Colonic mucosa (tissue), 4 donors: Measurements from ENCODE around the gene ADCY10. TPM values are rescaled to one million over a fixed set of nuclear protein-coding genes. Genes with fewer than 3 reads are reported as not detected.
A peak's percentile ranks its signal among the peaks of the same experiment; 100 is the strongest.

Experiments used
- DNase-seq: peaks from one replicate; pipeline ENCODE4 v3.0.0-alpha.2; 2020
- H3K27ac ChIP-seq: fragments of 200-600 bp; one replicate; pipeline ENCODE4 v1.8.0; 2021
- H3K27me3 ChIP-seq: fragments of 200-600 bp; one replicate; pipeline ENCODE4 v1.8.0; 2021
- H3K36me3 ChIP-seq: fragments of 200-600 bp; one replicate; pipeline ENCODE4 v1.8.0; 2021
- H3K4me1 ChIP-seq: fragments of 200-600 bp; one replicate; pipeline ENCODE4 v1.8.0; 2021; ENCODE audit warnings: mild to moderate bottlenecking
- H3K4me3 ChIP-seq: fragments of 200-600 bp; one replicate; pipeline ENCODE4 v1.8.0; 2021
- H3K9ac ChIP-seq, 2 donors: one replicate each; pipeline ENCODE4 v1.7.0; 2013; ENCODE audit warnings: control low read depth in 2 of 2, low read depth in 2 of 2, low read length in 2 of 2
- H3K9me3 ChIP-seq: fragments of 200-600 bp; one replicate; pipeline ENCODE4 v1.8.0; 2021
- CTCF ChIP-seq: fragments of 200-600 bp; IDR thresholded peaks from one replicate; pipeline ENCODE4 v1.8.0; 2022; ENCODE audit warnings: antibody characterized with exemption, mild to moderate bottlenecking
- intact Hi-C: fragments of 100-400 bp; cut with DNase I; formaldehyde crosslinking; loops from one replicate; pipeline ENCODE4 v1.14.1; 2022
- total RNA-seq, 2 donors: library from RNA; stranded (reverse); fragmentation: NEBNext Ultra II Directional in 1 of 2; extraction: Animal tissue kit (Norgen Biotek cat#: 25700) in 1 of 2; gene quantifications; one replicate each; pipeline ENCODE4 v1.2.1, GENCODE V29; 2021
- donor health status: healthy.
- donor health status: DM: no; HTN: no; CAD: no.
- donor health status: DM: no; HTN: no; CAD: no.

ADCY10 gene
- total RNA-seq, 2 donors from 2014 or later = 0.64 to 1.6 TPM

- Histone ChIP-seq H3K27ac (peak overlapping the region; percentile 20), H3K27me3 (no peaks in the 10 kb centered on the region), H3K9me3 (no peaks in the 10 kb centered on the region), H3K4me3 (no peak overlapping the region), H3K9ac (no peak overlapping the region), H3K36me3 (no peaks in the 10 kb centered on the region), H3K4me1 (no peaks in the 10 kb centered on the region)
- no peak for DNase-seq
- no peak for TF ChIP-seq CTCF
- intact Hi-C loops = no loop called here
Measured at GRCh38 chr1:167916766-167917511, 3.0 kb upstream of the ADCY10 start.

DNA sequence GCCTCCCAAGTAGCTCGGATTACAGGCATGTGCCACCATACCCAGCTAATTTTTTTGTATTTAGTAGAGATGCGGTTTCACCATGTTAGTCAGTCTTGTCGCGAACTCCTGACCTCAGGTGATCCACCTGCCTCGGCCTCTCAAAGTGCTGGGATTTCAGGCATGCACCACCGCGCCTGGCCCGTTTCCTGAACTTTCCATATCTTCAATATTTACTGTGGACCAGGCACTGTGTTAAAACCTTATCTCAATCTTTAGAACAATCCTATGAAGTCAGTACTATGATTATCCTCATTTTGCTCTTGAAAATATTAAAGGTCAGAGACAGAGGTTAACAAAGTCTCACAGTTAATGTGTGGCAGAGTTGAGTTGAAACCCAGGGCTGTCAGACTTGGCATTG, 1.6 kb upstream of the ADCY10 start:
- DNase-seq = no peak

GRCh38 chr1:167912294-167912693, 1.6 kb downstream of the ADCY10 start:
- H3K27ac ChIP-seq = no peak overlapping the region
- no peaks in the 10 kb centered on the region for H3K4me1 ChIP-seq
- intact Hi-C loops = no loop called here
- no peaks in the 10 kb centered on the region for H3K9me3 ChIP-seq
- H3K36me3 ChIP-seq = no peaks in the 10 kb centered on the region
- no peak for TF ChIP-seq CTCF
- H3K4me3 ChIP-seq = no peak overlapping the region
- no peak for DNase-seq
- peaks cover 5% of the 10 kb centered on the region for H3K27me3 ChIP-seq
- no peak overlapping the region for H3K9ac ChIP-seq

More for the DNA sequence above, 1.6 kb upstream of the ADCY10 start:
- intact Hi-C loops = no loop called here
- Histone ChIP-seq H3K9ac (no peak overlapping the region), H3K27me3 (no peaks in the 10 kb centered on the region), H3K27ac (no peak overlapping the region), H3K9me3 (no peaks in the 10 kb centered on the region), H3K4me3 (no peak overlapping the region), H3K36me3 (no peaks in the 10 kb centered on the region), H3K4me1 (no peaks in the 10 kb centered on the region)
- no peak for TF ChIP-seq CTCF

- DNase-seq = no peak
- no peak overlapping the region for H3K9ac ChIP-seq
- no peak for TF ChIP-seq CTCF
- intact Hi-C loops = no loop called here
- H3K27me3 ChIP-seq = peaks cover 5% of the 10 kb centered on the region
- H3K4me3 ChIP-seq = no peak overlapping the region
- no peaks in the 10 kb centered on the region for H3K4me1 ChIP-seq
- H3K36me3 ChIP-seq = no peaks in the 10 kb centered on the region
- no peak overlapping the region for H3K27ac ChIP-seq
- no peaks in the 10 kb centered on the region for H3K9me3 ChIP-seq
Measured at GRCh38 chr1:167911413-167911812, 2.5 kb downstream of the ADCY10 start.

GRCh38 chr1:167910530-167910929, 3.4 kb downstream of the ADCY10 start:
- intact Hi-C loops = no loop called here
- peaks cover 5% of the 10 kb centered on the region for H3K27me3 ChIP-seq
- H3K4me3 ChIP-seq = no peak overlapping the region
- no peak overlapping the region for H3K9ac ChIP-seq
- H3K36me3 ChIP-seq = no peaks in the 10 kb centered on the region
- no peaks in the 10 kb centered on the region for H3K9me3 ChIP-seq
- no peaks in the 10 kb centered on the region for H3K4me1 ChIP-seq
- DNase-seq = no peak
- H3K27ac ChIP-seq = no peak overlapping the region
- no peak for TF ChIP-seq CTCF
